SK-N-SH (cell line): ENCODE data around the gene TWF2. TPM values are rescaled to one million over a fixed set of nuclear protein-coding genes. Genes with fewer than 3 reads are reported as not detected.
A peak's percentile ranks its signal among the peaks of the same experiment; 100 is the strongest.
"Not testable (repeated sequence)": the region's sequence is repeated elsewhere in the genome, so short reads cannot be mapped to it uniquely, and the experiment has no call there.

Experiments
- CTCF ChIA-PET: fragments of 300-600, 350-600 bp; formaldehyde crosslinking; extraction: SDS; loops from one replicate; lab custom pipeline; 2021; lab: Yijun Ruan, JAX
- POLR2A ChIA-PET: fragments of 350-600 bp; sonication (Branson Sonifier 250); formaldehyde crosslinking; extraction: SDS; loops from one replicate; lab custom pipeline; 2020; ENCODE audit warnings: antibody characterized with exemption, inconsistent platforms; lab: Yijun Ruan, JAX
- DNase-seq: peaks from one replicate; pipeline ENCODE4 v3.0.0; 2012
- H2AFZ ChIP-seq: fragments of 200-600 bp; sonication (generic); 2 replicates; pipeline ENCODE4 v1.8.1; 2016; ENCODE audit warnings: antibody characterized with exemption, mild to moderate bottlenecking, low read depth
- H3F3A ChIP-seq: fragments of 200-600 bp; sonication (generic); replicated peaks from 2 replicates; pipeline ENCODE3; 2016; ENCODE audit warnings: antibody characterized with exemption, mild to moderate bottlenecking; ENCODE audit not compliant: insufficient read depth
- H3K27ac ChIP-seq, 2 experiments: fragments of 200-500 bp in 1 of 2; fragments of 200-600 bp in 1 of 2; sonication (Bioruptor generic) in 1 of 2; sonication (generic), shearing (Covaris generic) in 1 of 2; 2 replicates each; pipeline versions ENCODE4 v1.5.1 to v1.6.1; 2014 to 2016; ENCODE audit warnings: low read depth in 2 of 2, inconsistent platforms in 1 of 2, low read length in 1 of 2, mild to moderate bottlenecking in 1 of 2, mixed read lengths in 1 of 2
- H3K27me3 ChIP-seq: fragments of 200-600 bp; sonication (generic), shearing (Covaris generic); 2 replicates; pipeline ENCODE4 v1.6.1; 2016; ENCODE audit warnings: mixed run types; ENCODE audit not compliant: insufficient read depth
- H3K36me3 ChIP-seq, 2 experiments: fragments of 200-500 bp in 1 of 2; fragments of 200-600 bp in 1 of 2; sonication (Bioruptor generic) in 1 of 2; sonication (generic) in 1 of 2; replicated peaks in 1 of 2; 2 replicates each; pipeline versions ENCODE3 to v1.5.1; 2014 to 2016; ENCODE audit warnings: low read length in 1 of 2, mild to moderate bottlenecking in 1 of 2; ENCODE audit not compliant: insufficient read depth in 2 of 2, control insufficient read depth in 1 of 2
- H3K4me1 ChIP-seq, 2 experiments: fragments of 200-500 bp in 1 of 2; fragments of 200-600 bp in 1 of 2; sonication (Bioruptor generic) in 1 of 2; sonication (generic), shearing (Covaris generic) in 1 of 2; 2 replicates each; pipeline versions ENCODE4 v1.5.1 to v1.6.1; 2014 to 2016; ENCODE audit warnings: low read depth in 1 of 2, low read length in 1 of 2, mixed run types in 1 of 2; ENCODE audit not compliant: insufficient read depth in 2 of 2, control insufficient read depth in 1 of 2
- H3K4me2 ChIP-seq: fragments of 200-600 bp; sonication (generic), shearing (Covaris generic); 2 replicates; pipeline ENCODE4 v1.6.1; 2017; ENCODE audit warnings: mixed run types
- H3K4me3 ChIP-seq, 2 experiments: fragments of 200-500 bp in 1 of 2; fragments of 200-600 bp in 1 of 2; sonication (Bioruptor generic) in 1 of 2; sonication (generic), shearing (Covaris generic) in 1 of 2; 2 replicates each; pipeline versions ENCODE4 v1.5.1 to v1.8.1; 2014 to 2016; ENCODE audit warnings: low read depth in 2 of 2, inconsistent platforms in 1 of 2, low read length in 1 of 2, mild to moderate bottlenecking in 1 of 2, mixed read lengths in 1 of 2, moderate library complexity in 1 of 2
- H3K79me2 ChIP-seq: fragments of 200-600 bp; sonication (generic); 2 replicates; pipeline ENCODE4 v1.8.1; 2017; ENCODE audit warnings: mild to moderate bottlenecking; ENCODE audit not compliant: insufficient read depth
- H3K9ac ChIP-seq: fragments of 200-600 bp; sonication (generic); 2 replicates; pipeline ENCODE4 v1.6.1; 2017; ENCODE audit warnings: mixed run types
- H3K9me2 ChIP-seq: fragments of 200-600 bp; sonication (generic); 2 replicates; pipeline ENCODE4 v1.6.1; 2017; ENCODE audit warnings: mixed run types
- H3K9me3 ChIP-seq: fragments of 200-600 bp; sonication (generic); 2 replicates; pipeline ENCODE4 v1.6.1; 2017; ENCODE audit warnings: mixed run types, mild to moderate bottlenecking, moderate library complexity
- H4K20me1 ChIP-seq: fragments of 200-600 bp; sonication (generic); 2 replicates; pipeline ENCODE4 v1.6.1; 2017; ENCODE audit warnings: mild to moderate bottlenecking, mixed run types; ENCODE audit not compliant: insufficient read depth
- ELF1 ChIP-seq: IDR thresholded peaks from 2 replicates; pipeline ENCODE4 v1.4.0; 2012
- FOXJ3 ChIP-seq: sonication (generic); formaldehyde crosslinking; IDR thresholded peaks from 2 replicates; pipeline ENCODE4 v1.5.1; 2020; ENCODE audit warnings: mild to moderate bottlenecking, missing genetic modification reagents
- IRF3 ChIP-seq: fragments of 150-350 bp; IDR thresholded peaks from 2 replicates; pipeline ENCODE4 v1.6.1; 2016; ENCODE audit warnings: mild to moderate bottlenecking, low read depth, low read length
- MAX ChIP-seq: IDR thresholded peaks from 2 replicates; pipeline ENCODE4 v1.4.0; 2012; ENCODE audit warnings: low read depth
- MEF2A ChIP-seq: IDR thresholded peaks from 2 replicates; pipeline ENCODE4 v1.4.0; 2012; ENCODE audit warnings: low read depth, borderline replicate concordance
- RAD21 ChIP-seq: IDR thresholded peaks from 2 replicates; pipeline ENCODE4 v1.6.1; 2012; ENCODE audit warnings: mild to moderate bottlenecking, low read length
- RCOR1 ChIP-seq: fragments of 150-350 bp; IDR thresholded peaks from 2 replicates; pipeline ENCODE4 v1.6.1; 2017; ENCODE audit warnings: antibody characterized with exemption, low read length
- SIN3A ChIP-seq: IDR thresholded peaks from 2 replicates; pipeline ENCODE4 v1.6.1; 2012; ENCODE audit warnings: low read depth, mild to moderate bottlenecking, low read length, moderate library complexity, borderline replicate concordance
- SMC3 ChIP-seq: IDR thresholded peaks from 2 replicates; pipeline ENCODE4 v1.6.1; 2012; ENCODE audit warnings: low read depth, low read length, improper control_type of control experiment
- TAF1 ChIP-seq: IDR thresholded peaks from 2 replicates; pipeline ENCODE4 v1.6.1; 2012; ENCODE audit warnings: low read depth, mild to moderate bottlenecking, low read length, moderate library complexity, borderline replicate concordance
- TCF12 ChIP-seq: IDR thresholded peaks from 2 replicates; pipeline ENCODE4 v1.4.0; 2012
- TEAD4 ChIP-seq: IDR thresholded peaks from 2 replicates; pipeline ENCODE4 v1.4.0; 2012; ENCODE audit warnings: mild to moderate bottlenecking, borderline replicate concordance; ENCODE audit not compliant: insufficient read depth
- YY1 ChIP-seq: IDR thresholded peaks from 2 replicates; pipeline ENCODE4 v1.4.0; 2012; ENCODE audit warnings: low read depth, mild to moderate bottlenecking
- ZBTB33 ChIP-seq: IDR thresholded peaks from 2 replicates; pipeline ENCODE4 v1.4.0; 2012; ENCODE audit warnings: low read depth, borderline replicate concordance
- WGBS: methylation state at CpG from one replicate; pipeline ENCODE4 v1.1.6; 2017; ENCODE audit warnings: low lambda C conversion rate; 5-methylcytosine and 5-hydroxymethylcytosine counted together
- polyA plus RNA-seq, 3 experiments: library from polyadenylated mRNA; depleted of rRNA; stranded (reverse); fragments of >200 nt; gene quantifications; 2 replicates each; pipeline ENCODE4 v1.2.3, GENCODE V29; 2012
- TF ChIP-seq, protein P1 (sequence below): IDR thresholded peaks from 2 replicates; pipeline ENCODE4; 2012
- TF ChIP-seq, protein P2 (sequence below): IDR thresholded peaks from 2 replicates; pipeline ENCODE4 v1.4.0; 2012; ENCODE audit warnings: low read depth, borderline replicate concordance
- TF ChIP-seq, protein P3 (sequence below): fragments of 150-350 bp; IDR thresholded peaks from 2 replicates; pipeline ENCODE4 v1.6.1; 2017; ENCODE audit warnings: antibody characterized with exemption, low read length, low read depth, borderline replicate concordance

TWF2 gene
- polyA plus RNA-seq, 1 of the 3 experiments (the other 2 are of a cell fraction): 188 TPM

GRCh38 chr3:52274781-52275180 lies 35.8 kb upstream of the TWF2 start:
- WGBS: 95% methylated on average over 18 of the region's 18 CpGs
- Histone ChIP-seq H3K4me2 (0 out of 2 replicates have a peak overlapping the region, but pooled peaks have one; percentile 96), H3K79me2 (peaks cover 91% of the 10 kb centered on the region), H4K20me1 (peaks cover 80% of the 10 kb centered on the region), H3K4me1 (peaks cover 10 to 11% of the 10 kb centered on the region in 2 experiments; a peak in 3 of 4 replicates), H3K36me3 (peaks cover 15 to 35% of the 10 kb centered on the region in 2 experiments)
- H3F3A ChIP-seq, H3K27ac ChIP-seq, H3K9me3 ChIP-seq, H3K9ac ChIP-seq, DNase-seq, POLR2A ChIA-PET, H2AFZ ChIP-seq, H3K27me3 ChIP-seq, H3K4me3 ChIP-seq, H3K9me2 ChIP-seq: not testable (repeated sequence)
- CTCF ChIA-PET: interaction anchor here (2.0 kb wide), 1 partner anchor 54 kb away, joined by 7 read pairs; no protein-coding TSS in a partner anchor

GRCh38 chr3:52272831-52273230 lies 33.9 kb upstream of the TWF2 start:
- WGBS: 81% methylated on average over 3 of the region's 3 CpGs
- peaks cover 99% of the 10 kb centered on the region for H4K20me1 ChIP-seq
- CTCF ChIA-PET: interaction anchor here (2.4 to 2.6 kb wide), 2 partner anchors 12 to 66 kb away, joined by 7 to 9 read pairs; no protein-coding TSS in a partner anchor

More at GRCh38 chr3:52272831-52273230, 33.9 kb upstream of the TWF2 start:
- H3K27ac ChIP-seq: no peak overlapping the region
- H3F3A ChIP-seq: peaks cover 9% of the 10 kb centered on the region
- peaks cover 100% of the 10 kb centered on the region for H3K79me2 ChIP-seq
- H3K27me3 ChIP-seq: no peaks in the 10 kb centered on the region
- H3K4me3 ChIP-seq: no peak overlapping the region
- H3K9ac ChIP-seq: no peak overlapping the region
- POLR2A ChIA-PET: no interaction called here
- peaks cover 23 to 53% of the 10 kb centered on the region in 2 experiments for H3K36me3 ChIP-seq
- no peak overlapping the region for H2AFZ ChIP-seq
- peaks cover 3 to 11% of the 10 kb centered on the region in 2 experiments; a peak in 3 of 4 replicates for H3K4me1 ChIP-seq
- TF ChIP-seq ELF1 (no peak), TCF12 (no peak), IRF3 (no peak), ZBTB33 (no peak), MEF2A (no peak), SIN3A (no peak), FOXJ3 (CRISPR knock-in tag) (no peak), MAX (no peak), TAF1 (no peak), SMC3 (no peak), RAD21 (no peak), RCOR1 (no peak), TEAD4 (no peak), YY1 (no peak)
- TF ChIP-seq, protein P1, sequence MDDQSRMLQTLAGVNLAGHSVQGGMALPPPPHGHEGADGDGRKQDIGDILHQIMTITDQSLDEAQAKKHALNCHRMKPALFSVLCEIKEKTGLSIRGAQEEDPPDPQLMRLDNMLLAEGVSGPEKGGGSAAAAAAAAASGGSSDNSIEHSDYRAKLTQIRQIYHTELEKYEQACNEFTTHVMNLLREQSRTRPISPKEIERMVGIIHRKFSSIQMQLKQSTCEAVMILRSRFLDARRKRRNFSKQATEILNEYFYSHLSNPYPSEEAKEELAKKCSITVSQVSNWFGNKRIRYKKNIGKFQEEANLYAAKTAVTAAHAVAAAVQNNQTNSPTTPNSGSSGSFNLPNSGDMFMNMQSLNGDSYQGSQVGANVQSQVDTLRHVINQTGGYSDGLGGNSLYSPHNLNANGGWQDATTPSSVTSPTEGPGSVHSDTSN: no peak
- TF ChIP-seq, protein P2, sequence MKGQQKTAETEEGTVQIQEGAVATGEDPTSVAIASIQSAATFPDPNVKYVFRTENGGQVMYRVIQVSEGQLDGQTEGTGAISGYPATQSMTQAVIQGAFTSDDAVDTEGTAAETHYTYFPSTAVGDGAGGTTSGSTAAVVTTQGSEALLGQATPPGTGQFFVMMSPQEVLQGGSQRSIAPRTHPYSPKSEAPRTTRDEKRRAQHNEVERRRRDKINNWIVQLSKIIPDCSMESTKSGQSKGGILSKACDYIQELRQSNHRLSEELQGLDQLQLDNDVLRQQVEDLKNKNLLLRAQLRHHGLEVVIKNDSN: no peak
- TF ChIP-seq, protein P3, sequence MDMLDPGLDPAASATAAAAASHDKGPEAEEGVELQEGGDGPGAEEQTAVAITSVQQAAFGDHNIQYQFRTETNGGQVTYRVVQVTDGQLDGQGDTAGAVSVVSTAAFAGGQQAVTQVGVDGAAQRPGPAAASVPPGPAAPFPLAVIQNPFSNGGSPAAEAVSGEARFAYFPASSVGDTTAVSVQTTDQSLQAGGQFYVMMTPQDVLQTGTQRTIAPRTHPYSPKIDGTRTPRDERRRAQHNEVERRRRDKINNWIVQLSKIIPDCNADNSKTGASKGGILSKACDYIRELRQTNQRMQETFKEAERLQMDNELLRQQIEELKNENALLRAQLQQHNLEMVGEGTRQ: no peak
- H3K4me2 ChIP-seq: no peak overlapping the region
- no peaks in the 10 kb centered on the region for H3K9me2 ChIP-seq
- no peaks in the 10 kb centered on the region for H3K9me3 ChIP-seq
- no peak for DNase-seq
